SH-SY5Y (cell line): ENCODE data around the gene RBM38.

Source experiments
- GATA2 ChIP-seq: IDR thresholded peaks from 2 replicates; pipeline ENCODE4 v1.6.1; 2011; ENCODE audit warnings: mild to moderate bottlenecking, low read depth, low read length
- GATA3 ChIP-seq: IDR thresholded peaks from 2 replicates; pipeline ENCODE4 v1.6.1; 2011; ENCODE audit warnings: low read depth, mild to moderate bottlenecking, low read length, moderate library complexity

DNA sequence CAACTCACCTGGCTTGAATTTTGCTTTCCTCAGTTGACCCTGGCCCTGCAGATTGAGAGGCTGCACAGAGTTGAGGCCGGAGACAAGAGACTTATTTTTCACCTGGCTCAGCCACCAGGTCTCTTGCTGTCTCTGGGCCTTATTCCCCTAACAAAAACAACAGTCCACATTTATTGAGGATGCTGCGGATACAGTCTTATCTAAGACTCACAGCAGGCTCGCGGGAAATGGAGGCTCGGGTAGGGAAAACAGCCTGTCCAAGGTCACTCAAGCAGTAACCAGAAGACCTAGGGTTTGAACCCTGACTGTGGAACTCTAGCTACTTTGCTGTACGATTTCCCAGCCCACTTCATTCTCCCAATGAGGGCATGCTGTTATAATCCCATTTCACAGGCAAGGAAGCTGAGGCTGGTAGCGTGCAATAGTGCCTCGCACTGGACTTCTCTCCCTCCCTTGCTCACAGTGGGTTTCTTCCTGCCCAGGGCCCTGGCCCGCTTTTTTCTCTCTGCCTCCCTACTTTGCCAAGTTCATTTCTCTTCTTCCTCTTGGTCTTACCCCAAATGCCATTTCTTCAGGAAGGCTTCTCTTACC, 57.7 kb downstream of the RBM38 start:
- TF ChIP-seq GATA2, result no peak
- no peak for TF ChIP-seq GATA3
